GM21529 (cell line): Measurements from ENCODE around the gene GOPC.
"Not testable (repeated sequence)": the region's sequence is repeated elsewhere in the genome, so short reads cannot be mapped to it uniquely, and the experiment has no call there.

Experiments used
- ATAC-seq: cut with Tn5 transposase; IDR thresholded peaks from one replicate; pipeline ENCODE4 v1.9.1; 2021; ENCODE audit not compliant: unreplicated experiment

The GOPC gene

GRCh38 chr6:117602151-117602898 is at the start of gene GOPC:
Gene GOPC (minus strand): TSS chr6:117602511. CDS start chr6:117602288, 223 bp downstream.
- ATAC-seq = peak; percentile 91

GRCh38 chr6:117651984-117652383 is 49.7 kb upstream of the GOPC start:
- ATAC-seq = not testable (repeated sequence)

GRCh38 chr6:117642976-117643375 is 40.7 kb upstream of the GOPC start:
- no peak for ATAC-seq

GRCh38 chr6:117637770-117638169 is 35.5 kb upstream of the GOPC start:
- ATAC-seq = no peak

- ATAC-seq = no peak
These were observed 26.9 kb upstream of the GOPC start for GRCh38 chr6:117629119-117629660.

GRCh38 chr6:117627533-117627932 is 25.2 kb upstream of the GOPC start:
- ATAC-seq = no peak

GRCh38 chr6:117624869-117625481 is 22.7 kb upstream of the GOPC start:
- no peak for ATAC-seq

GRCh38 chr6:117619178-117619577 is 16.9 kb upstream of the GOPC start:
- ATAC-seq = no peak

GRCh38 chr6:117617210-117618035 is 15.1 kb upstream of the GOPC start:
- ATAC-seq = no peak

GRCh38 chr6:117616391-117617209 is 14.3 kb upstream of the GOPC start:
- ATAC-seq = no peak

GRCh38 chr6:117615750-117616390 is 13.6 kb upstream of the GOPC start:
- no peak for ATAC-seq

GRCh38 chr6:117613920-117614560 is 11.7 kb upstream of the GOPC start:
- no peak for ATAC-seq

GRCh38 chr6:117607511-117607910 is 5.2 kb upstream of the GOPC start:
- peak; percentile 29 for ATAC-seq

GRCh38 chr6:117605169-117605826 is 3.0 kb upstream of the GOPC start:
- ATAC-seq = peak; percentile 48

- ATAC-seq = no peak
These were observed 1.5 kb upstream of the GOPC start for GRCh38 chr6:117603821-117604220.

GRCh38 chr6:117602899-117603588 is 733 bp upstream of the GOPC start:
- ATAC-seq = no peak

GRCh38 chr6:117601811-117602150 is 530 bp downstream of the GOPC start:
- ATAC-seq = peak; percentile 12

GRCh38 chr6:117600008-117600743 is 2.1 kb downstream of the GOPC start:
- ATAC-seq = no peak
